Activated CD4-positive, alpha-beta T cell treated with anti-CD3 and anti-CD28 coated beads for 24 hours (primary cell): ENCODE data around the gene UBE2D2.
"Not testable (repeated sequence)": the region's sequence is repeated elsewhere in the genome, so short reads cannot be mapped to it uniquely, and the experiment has no call there.

Source experiments
- DNase-seq, 2 donors: peaks; one replicate each; pipeline ENCODE4 v3.0.0-alpha.2; 2020; ENCODE audit warnings: low read depth in 2 of 2

UBE2D2 gene

DNA sequence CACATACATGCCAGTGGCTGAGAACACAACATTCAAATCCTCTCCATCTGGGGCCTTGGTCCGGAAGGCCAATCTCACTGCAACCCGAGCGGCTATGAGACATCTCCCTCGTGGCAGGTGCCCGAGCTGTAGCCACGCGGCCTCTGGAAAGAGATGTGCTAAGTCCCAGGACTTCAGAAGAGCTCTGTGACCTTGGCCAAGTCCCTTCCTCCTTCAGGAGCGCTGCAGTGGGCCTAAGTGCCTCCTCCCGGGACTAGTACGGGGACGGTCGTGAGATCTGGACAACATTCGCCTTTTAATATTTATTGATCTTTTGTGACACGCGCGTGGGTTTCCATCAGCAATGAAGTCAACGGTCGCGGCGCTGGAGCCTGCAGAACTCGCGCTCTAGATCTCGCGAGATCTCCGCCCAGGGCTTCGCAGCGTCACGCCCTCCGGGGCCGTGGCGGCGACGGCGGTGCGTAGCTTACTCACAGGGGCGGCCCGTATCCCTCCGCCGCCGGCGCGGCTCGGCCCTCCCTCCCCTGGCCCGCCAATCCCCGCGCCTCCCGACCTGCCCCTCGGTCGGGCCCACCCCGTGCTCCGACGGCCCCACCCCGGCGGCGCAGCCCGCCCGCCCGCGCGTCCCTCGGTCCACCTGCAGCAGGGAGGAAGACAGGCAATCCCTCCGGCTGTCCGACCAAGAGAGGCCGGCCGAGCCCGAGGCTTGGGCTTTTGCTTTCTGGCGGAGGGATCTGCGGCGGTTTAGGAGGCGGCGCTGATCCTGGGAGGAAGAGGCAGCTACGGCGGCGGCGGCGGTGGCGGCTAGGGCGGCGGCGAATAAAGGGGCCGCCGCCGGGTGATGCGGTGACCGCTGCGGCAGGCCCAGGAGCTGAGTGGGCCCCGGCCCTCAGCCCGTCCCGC, at the start of gene UBE2D2:
UBE2D2 (plus strand) TSS at position 588 of the 903 bp plus-strand sequence. CDS start 453 bp downstream, outside the sequence.
- DNase-seq: peak; percentile 96

DNA sequence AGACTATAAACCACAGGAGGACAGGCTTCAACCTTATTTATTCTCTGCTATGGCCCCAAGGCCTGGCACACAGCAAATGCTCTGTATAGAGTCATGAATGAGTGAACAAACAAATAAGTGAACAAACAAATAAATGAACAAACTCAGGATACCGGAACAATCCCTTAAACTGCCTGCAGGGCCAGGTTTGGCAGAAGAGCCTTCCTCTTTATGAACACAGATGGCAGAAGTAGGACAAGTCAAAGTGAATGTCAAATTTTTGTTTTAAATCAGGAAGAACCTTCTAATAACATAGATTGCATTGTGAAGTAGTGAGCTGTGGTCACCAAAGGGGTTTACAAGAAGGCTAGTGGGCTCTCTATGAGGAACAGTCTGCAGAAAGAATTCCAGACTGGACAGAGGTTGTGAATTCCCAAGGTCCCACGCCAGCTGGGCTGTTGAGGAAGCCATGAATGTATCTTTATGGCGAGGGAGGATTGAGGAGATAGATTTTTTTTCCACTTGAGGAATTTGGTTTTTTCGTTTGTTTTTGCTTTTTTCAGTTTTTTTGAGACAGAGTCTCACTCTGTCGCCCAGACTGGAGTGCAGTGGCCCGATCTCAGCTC, 48.3 kb upstream of the UBE2D2 start:
- DNase-seq: no peak

DNA sequence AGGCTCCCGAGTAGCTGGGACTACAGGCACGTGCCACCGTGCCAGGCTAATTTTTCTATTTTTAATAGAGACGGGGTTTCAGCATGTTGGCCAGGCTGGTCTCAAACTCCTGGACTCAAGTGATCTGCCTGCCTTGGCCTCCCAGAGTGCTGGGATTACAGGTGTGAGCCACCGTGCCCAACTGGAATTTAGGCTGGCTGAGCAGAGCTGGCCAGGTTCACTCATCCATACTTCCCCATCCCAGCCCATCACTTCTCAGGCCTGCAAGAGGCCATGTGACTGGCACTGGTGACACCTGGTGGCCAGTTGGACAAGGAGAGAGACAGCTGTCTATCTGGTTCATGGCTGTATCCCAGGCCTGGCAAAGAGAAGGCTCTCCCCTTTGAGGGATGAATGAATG, 47.7 kb upstream of the UBE2D2 start:
- DNase-seq: peak; percentile 62 to 72

DNA sequence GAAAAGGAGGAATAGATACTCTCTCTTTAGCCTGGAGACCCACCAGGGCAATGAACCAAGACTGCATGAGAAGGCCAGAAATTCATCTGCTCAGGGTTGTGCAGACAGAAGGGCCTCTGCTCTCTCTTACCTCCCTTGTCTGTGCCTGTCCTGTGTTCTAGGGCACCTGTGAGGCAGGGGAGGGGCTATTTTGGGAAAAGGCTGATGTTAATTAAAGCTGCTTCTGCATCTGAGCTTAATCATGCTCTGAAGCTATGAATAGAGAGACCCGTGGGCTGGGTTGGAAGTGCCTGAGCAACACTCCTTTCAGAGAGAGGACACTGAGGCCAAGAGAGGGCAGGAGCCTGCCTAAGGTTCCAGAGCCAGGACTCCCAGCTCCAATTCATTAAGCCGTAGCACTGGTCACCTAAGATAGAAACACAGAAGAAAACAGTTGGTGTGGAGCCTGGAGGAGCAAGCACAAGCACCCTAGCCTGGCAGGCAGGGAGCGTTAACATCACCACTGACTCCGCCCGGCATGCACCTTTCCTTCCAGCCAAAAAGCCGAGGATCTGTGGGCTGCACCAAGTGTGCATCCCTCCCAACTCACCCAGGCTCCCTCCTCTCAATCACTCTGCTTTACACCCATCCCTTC, 47.2 kb upstream of the UBE2D2 start:
- no peak for DNase-seq

DNA sequence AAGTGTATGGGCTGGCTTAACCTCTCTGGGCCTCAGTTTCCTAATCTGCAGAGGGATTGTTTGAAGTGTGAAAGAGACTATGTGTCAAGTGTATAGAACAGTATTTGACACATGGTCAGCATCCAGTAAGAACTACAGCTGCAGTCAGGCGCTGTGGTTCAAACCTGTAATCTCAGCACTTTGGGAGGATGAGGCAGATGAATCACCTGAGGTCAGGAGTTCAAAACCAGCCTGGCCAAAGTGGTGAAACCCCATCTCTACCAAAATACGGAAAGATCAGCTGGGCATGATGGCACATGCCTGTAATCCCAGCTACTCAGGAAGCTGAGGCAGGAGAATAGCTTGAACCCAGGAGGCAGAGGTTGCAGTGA, 46.7 kb upstream of the UBE2D2 start:
- no peak for DNase-seq

DNA sequence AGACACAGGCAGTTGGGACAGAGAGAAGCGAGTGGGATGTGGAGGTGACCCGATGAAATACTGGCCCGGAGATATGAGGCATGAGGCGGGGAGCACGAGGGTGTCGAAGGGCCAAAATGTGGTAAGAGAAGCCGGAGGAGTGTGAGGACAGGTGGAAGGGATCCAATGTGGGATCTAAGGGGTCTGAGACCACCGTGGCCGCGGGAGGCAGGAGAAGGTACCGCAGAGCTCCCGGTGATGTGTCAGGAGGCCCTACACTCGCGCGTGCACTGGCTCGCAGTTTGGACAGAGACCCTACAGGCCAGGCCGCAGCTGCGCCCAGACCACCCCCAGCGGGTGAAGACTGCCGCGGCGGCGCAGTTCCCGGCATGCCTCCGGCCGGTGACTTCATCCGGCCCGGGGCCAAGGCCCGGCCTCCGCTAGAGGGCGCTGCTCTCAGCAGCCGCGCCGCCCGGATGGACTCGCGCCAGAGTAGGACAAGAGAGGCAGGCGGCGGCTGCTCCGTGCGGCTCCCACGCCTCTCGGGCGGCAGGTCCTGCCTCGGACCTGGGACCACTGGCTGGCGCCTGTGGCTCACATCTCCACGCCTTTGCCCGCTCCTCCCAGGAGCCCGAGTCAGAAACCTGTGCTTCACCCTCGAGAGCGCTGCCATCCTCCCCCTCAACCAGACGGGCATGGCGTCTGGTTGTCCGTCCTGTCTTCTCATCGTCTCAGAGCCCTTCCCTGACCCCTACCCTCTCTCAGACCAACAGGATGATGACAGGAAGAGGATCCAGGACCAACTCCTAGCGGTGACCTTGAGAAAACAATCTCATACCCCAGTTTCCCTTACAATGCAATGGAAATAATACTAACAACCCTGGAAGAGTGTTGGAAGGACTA, 43.2 kb upstream of the UBE2D2 start:
- DNase-seq: peak; percentile 87 to 91

DNA sequence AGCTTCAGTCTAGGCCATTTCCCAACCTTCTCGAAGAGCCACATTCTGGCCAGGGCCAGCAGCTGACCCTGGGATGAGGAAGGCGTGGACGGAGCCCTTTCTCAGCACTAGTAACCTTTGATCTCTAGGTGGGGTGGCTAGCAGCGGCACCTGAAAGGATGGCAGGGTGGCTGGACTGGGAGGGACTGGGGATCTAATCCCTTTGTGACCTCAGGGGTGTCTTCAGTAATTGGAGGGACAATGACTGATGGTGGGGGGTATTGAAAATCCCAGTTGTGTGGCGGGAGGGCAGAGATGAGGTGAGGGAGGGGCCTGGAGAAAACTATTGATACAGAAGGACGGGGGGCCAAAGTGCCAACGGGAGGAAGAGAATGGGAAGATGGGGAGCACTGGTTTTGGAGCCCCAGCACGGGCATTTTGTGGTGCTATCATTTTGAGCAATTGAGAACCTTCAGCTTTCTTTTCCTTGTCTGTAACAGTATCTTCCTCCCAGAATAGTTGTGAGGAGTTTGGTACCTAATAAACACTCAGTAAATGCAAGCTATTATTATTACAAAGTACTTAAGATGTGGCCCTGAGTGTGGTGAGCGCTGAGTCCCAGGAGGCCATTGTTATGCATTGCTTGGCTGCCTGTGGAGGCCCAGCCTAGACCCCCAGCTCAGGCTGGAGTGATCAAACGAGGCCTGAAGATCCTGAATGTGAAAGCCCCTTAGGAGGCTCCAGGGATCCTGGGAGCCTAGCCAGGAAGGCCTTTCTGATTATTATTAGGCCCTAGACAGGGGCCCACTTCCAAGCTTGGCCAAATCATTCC, 37.3 kb upstream of the UBE2D2 start:
- no peak for DNase-seq

DNA sequence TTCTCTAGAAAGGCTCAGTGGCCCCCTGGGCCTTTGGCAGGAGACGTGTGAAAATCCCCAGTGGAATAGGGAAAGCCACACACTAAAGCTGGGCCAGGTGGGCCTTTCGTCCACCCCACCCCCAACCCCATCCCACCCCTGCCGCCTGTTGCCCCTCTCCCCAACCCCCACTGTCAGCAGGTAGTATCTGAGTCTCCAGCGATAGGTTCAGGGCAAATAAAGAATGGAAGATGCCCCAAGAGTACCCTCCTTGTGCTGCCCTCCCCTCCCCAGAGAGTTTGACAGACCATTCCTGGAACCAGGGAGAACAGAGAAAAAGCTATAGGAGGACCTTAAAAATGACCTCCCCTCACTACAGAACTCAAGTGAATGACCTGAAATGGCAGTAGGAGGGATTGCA, 36.7 kb upstream of the UBE2D2 start:
- DNase-seq: no peak

DNA sequence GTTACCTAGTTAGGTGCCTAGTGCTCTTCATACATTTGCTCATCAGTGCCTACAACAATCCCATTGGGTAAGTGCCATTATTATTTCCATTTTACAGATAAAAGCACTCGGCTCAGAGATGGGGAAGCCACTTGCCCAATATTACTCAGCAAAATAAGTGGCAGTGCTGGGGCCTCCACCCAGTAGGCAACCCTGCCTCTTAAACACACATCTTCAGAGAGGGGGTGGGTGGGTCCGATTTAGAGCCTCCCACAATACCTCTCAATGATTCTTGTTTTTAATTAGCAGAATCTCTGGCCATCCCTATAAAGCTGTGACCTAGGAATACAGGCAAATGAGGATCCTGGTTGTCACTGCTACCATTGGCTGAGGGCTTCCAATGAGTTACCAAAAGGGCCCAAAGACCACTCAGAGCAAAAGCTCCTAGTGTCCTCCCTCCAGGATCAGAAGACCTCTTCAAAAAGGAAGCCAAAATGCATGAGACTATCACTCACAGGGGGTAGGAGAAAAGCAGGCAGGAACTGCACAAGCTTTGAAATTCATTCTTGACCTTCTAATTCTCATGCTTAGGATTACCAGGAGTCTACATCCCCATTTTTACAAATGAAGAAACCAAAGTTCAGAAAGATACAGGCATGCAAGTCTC, 36.1 kb upstream of the UBE2D2 start:
- DNase-seq: no peak

DNA sequence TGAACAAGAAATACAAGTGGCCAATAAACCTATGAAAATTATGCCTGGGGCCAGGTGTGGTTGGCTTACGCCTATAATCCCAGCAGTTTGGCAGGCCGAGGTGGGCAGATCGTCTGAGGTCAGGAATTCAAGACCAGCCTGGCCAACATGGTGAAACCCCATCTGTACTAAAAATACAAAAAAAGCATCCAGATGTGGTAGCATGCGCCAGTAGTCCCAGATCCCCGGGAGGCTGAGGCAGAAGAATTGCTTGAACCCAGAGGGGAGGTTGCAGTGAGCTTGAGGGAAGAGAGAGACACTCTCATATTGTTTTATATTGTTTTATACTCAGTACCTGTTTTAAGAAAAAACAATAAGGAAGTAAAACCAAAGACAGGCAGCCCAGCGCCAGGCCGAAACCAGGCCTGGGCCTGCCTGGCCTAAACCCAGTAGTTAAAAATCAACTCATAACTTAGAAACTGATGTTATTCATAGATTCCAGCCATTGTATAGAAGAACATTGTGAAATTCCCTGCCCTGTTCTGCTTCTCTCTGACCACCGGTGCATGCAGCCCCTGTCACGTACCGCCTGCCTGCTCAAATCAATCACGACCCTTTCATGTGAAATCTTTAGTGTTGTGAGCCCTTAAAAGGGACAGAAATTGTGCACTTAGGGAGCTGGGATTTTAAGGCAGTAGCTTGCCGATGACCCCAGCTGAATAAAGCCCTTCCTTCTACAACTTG, 35.4 kb upstream of the UBE2D2 start:
- DNase-seq: not testable (repeated sequence)

DNA sequence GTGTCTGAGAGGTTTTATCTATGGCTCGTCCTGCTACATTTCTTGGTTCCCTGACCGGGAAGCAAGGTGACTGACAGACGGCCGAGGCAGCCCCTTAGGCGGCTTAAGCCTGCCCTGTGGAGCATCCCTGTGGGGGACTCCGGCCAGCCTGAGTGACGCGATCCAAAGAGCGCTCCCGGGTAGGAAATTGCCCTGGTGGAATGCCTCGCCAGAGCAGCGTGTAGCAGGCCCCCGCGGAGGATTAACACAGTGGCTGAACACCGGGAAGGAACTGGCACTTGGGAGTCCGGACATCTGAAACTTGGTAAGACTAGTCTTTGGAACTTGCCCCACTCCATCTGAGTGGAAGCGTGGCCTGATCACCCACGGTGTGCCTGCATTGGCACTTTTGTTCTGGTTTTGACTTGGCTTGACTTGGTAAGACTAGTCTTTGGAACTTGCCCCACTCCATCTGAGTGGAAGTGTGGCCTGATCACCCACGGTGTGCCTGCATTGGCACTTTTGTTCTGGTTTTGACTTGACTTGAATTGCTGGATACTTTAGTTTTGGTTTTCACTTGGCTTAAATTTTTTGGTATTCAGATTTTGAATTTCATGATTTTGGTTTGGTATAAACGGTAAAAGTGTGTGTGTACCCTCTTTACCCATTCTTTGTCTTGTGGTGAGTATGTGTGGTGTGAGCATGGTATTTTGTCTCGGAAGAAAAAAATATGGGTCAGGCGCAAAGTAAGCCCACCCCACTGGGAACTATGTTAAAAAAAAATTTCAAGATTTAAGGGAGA, 34.6 kb upstream of the UBE2D2 start:
- DNase-seq: not testable (repeated sequence)

DNA sequence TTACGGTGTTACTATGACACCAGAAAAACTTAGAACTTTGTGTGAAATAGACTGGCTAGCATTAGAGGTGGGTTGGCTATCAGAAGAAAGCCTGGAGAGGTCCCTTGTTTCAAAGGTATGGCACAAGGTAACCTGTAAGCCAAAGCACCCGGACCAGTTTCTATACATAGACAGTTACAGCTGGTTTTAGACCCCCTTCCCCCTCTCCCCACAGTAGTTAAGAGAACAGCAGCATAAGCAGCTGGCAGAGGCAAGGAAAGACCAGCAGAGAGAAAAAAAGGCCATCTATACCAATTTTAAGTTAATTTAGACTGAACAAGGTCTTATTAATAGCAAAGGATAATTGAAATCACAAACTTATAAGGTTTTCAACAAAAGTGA, 34.1 kb upstream of the UBE2D2 start:
- not testable (repeated sequence) for DNase-seq

DNA sequence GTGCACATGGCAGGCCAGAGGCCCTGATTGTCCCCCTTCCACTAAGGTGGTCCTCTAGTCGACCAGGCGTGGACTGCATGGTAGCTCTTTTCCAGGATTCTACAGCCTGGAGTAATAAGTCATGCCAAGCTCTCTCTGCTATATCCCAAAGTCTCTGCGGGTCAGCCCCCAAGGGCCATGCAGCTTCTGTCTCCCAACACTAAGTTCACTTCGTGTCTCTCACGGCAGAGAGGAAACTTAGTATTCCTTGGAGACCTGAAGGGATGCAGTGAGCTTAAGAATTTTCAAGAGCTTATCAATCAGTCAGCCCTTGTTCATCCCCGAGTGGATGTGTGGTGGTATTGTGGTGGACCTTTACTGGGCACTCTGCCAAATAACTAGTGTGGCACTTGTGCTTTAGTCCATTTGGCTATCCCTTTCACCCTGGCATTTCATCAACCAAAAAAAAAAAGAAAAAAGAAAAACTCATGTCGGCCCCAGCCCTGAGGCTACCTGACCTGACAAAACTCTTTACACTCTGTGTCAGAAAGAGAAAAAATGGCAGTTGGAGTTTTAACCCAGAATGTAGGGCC, 33.2 kb upstream of the UBE2D2 start:
- not testable (repeated sequence) for DNase-seq

DNA sequence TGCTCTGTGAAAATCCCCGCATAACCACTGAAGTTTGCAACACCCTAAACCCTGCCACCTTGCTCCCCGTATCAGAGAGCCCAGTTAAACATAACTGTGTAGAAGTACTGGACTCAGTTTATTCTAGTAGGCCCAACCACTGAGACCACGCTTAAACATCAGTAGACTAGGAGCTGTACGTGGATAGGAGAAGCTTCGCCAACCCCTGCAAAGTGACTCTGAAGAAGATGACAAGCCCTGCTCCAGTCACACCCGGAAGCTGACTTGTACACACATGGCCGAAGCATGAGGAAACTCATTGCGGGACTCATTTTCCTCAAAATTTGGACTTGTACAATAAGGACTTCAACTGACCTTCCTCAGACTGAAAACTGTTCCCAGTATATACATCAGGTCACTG, 32.4 kb upstream of the UBE2D2 start:
- DNase-seq: not testable (repeated sequence)

DNA sequence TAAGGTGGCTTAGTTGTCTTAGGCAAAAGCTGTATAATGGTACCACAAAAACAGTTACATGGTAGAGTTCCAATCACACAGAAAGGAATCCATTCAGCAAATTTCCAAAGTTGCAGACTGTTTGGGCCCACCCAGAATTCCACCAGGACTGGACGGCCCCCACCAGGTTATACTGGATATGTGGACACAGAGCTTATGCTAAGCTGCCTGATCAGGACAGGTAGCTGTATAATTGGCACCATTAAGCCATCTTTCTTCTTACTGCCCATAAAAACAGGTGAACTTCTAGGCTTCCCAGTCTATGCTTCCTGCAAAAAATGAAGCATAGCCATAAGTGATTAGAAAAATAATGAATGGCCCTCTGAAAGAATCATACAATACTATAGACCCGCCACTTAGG, 31.1 kb upstream of the UBE2D2 start:
- DNase-seq: not testable (repeated sequence)

DNA sequence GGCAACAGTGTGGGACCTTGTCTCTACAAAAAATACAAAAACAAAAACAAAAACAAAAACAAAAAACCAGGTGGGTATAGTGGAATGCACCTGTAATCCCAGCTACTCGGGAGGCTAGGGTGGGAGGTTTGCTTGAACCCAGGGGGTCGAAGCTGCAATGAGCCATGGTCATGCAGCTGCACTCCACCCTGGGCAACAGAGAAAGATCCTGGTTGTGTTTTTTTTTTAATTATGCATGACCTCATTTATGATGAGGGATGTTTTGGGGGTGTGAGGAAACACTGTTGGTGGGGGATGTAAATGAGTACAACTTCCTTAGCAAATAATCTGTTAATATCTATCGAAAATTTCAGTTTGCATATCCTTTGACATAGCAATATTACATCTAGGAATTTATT, 29.4 kb upstream of the UBE2D2 start:
- DNase-seq: no peak

DNA sequence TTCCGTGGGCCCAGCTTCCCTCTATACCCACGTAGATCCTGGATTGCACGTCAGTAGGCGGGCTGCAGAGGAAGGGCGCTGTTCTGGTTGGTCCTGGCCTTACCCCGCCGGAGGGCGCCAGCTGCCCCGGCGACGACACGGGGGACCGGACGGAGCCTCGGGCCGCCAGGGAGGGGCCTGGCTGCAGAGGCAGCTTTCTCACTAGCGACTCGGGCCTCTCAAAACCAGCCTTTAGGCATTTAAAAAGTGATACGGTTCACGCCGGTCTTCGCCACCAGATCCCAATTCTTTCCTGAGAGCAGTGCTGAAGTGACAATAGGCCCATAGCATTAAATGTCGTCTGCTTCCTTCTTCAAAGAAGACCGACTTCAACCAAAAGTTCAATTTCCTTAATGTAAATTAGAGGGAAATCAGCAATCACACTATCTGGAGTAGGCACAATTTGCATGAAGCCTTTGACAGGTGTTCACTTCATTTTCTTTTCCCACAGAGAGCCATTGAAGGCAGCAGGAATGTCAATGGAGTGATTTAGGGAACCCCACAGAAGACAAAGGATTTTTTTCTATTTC, 17.6 kb upstream of the UBE2D2 start:
- peak; percentile 11 to 34 for DNase-seq

DNA sequence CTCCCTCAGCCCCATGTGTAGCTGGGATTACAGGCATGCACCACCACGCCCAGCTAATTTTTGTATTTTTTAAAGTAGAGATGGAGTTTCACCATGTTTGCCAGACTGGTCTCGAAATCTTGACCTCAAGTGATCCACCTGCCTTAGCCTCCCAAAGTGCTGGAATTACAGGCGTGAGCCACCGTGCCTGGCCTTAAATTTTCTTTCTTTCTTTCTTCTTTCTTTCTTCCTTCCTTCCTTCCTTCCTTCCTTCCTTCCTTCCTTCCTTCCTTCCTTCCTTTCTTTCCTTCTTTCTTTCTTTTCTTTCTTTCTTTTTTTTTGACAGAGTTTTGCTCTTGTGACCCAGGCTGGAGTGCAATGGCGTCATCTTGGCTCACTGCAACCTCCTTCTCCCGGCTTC, 14.5 kb upstream of the UBE2D2 start:
- not testable (repeated sequence) for DNase-seq
